GM10847 (cell line): ENCODE measurements around the gene S100A8.

Experiments
- POLR2A ChIP-seq: IDR thresholded peaks from 2 replicates; pipeline ENCODE4 v1.6.1; 2011; ENCODE audit not compliant: insufficient read length; ENCODE audit errors: extremely low read depth

The S100A8 gene

GRCh38 chr1:153347856-153348255, 43.0 kb downstream of the S100A8 start:
- TF ChIP-seq POLR2A, result no peak

GRCh38 chr1:153346077-153346723, 44.7 kb downstream of the S100A8 start:
- no peak for TF ChIP-seq POLR2A

- TF ChIP-seq POLR2A, result no peak
Measured at GRCh38 chr1:153345187-153346076, 45.4 kb downstream of the S100A8 start.

- no peak for TF ChIP-seq POLR2A
Measured at GRCh38 chr1:153344718-153345025, 46.2 kb downstream of the S100A8 start.

- TF ChIP-seq POLR2A, result no peak
Measured at GRCh38 chr1:153343811-153344717, 46.8 kb downstream of the S100A8 start.

GRCh38 chr1:153343040-153343681, 47.7 kb downstream of the S100A8 start:
- TF ChIP-seq POLR2A, result no peak

- TF ChIP-seq POLR2A, result no peak
Measured at GRCh38 chr1:153342178-153342577, 48.7 kb downstream of the S100A8 start.

GRCh38 chr1:153341431-153341934, 49.4 kb downstream of the S100A8 start:
- no peak for TF ChIP-seq POLR2A

GRCh38 chr1:153340356-153340755, 50.5 kb downstream of the S100A8 start:
- TF ChIP-seq POLR2A, result no peak
